HFFc6 (cell line): ENCODE results near the gene STRBP. TPM values are rescaled to one million over a fixed set of nuclear protein-coding genes. Genes with fewer than 3 reads are reported as not detected.

Source experiments
- DNase-seq: peaks from one replicate; pipeline ENCODE4 v3.0.0-alpha.2; 2018
- H3K27ac Mint-ChIP-seq: 2 replicates; pipeline ENCODE4 v1.8.0; 2020; ENCODE audit warnings: mild to moderate bottlenecking, mixed read lengths
- H3K27me3 Mint-ChIP-seq: 2 replicates; pipeline ENCODE4 v1.8.0; 2021; ENCODE audit warnings: mild to moderate bottlenecking, moderate library complexity, mixed read lengths; ENCODE audit not compliant: insufficient read depth
- H3K36me3 Mint-ChIP-seq: 2 replicates; pipeline ENCODE4 v1.8.0; 2021; ENCODE audit warnings: low read depth, mixed read lengths
- H3K4me1 Mint-ChIP-seq: 2 replicates; pipeline ENCODE4 v1.8.0; 2020; ENCODE audit warnings: low read depth, mixed read lengths
- H3K4me3 Mint-ChIP-seq: 2 replicates; pipeline ENCODE4 v1.8.0; 2020; ENCODE audit warnings: mild to moderate bottlenecking, moderate library complexity, mixed read lengths
- H3K9me3 Mint-ChIP-seq: 2 replicates; pipeline ENCODE4 v1.8.0; 2020; ENCODE audit warnings: mild to moderate bottlenecking, mixed read lengths
- total RNA-seq, 6 experiments: library from RNA; stranded (reverse); fragmentation: NEBNext Ultra II Directional; extraction: Animal tissue kit (Norgen Biotek cat#: 25700); gene quantifications; 2 replicates in 1 of 6; 3 replicates in 5 of 6; pipeline ENCODE4 v1.2.3, GENCODE V29; 2021
- TF ChIP-seq, protein P1 (sequence below): fragments of 200-600 bp; sonication (generic); IDR thresholded peaks from 2 replicates; pipeline ENCODE4 v1.5.0; 2021; ENCODE audit warnings: antibody characterized with exemption, mild to moderate bottlenecking

The STRBP gene
- total RNA-seq, 6 experiments from 2014 or later = 1.4 to 2.5 (median 1.9) TPM

DNA sequence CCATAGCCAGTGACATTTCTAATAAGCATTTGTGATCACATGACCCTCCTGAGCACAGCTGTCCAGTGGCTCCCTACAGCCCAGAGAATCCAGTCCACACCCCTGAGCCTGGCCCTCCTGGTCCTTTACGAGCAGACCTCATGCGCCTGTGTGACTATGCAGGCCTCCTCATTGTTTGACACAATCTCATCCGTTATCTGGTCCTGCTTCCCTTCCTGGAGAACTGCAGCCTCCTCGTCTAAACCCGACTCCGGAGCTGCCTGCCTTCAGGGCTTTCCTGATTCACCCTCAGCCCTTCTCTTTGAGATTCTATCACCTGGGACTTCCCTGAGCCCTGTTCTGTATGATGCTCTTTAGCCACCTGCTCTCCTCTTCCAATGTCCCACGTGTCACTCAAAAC, 155.2 kb downstream of the STRBP start:
- Mint-ChIP-seq H3K4me3 (no peak overlapping the region), H3K27ac (no peak overlapping the region), H3K4me1 (no peaks in the 10 kb centered on the region; the same call in 1 of the 2 replicates), H3K9me3 (no peaks in the 10 kb centered on the region), H3K36me3 (no peaks in the 10 kb centered on the region), H3K27me3 (peaks cover 17% of the 10 kb centered on the region)
- TF ChIP-seq, protein P1, sequence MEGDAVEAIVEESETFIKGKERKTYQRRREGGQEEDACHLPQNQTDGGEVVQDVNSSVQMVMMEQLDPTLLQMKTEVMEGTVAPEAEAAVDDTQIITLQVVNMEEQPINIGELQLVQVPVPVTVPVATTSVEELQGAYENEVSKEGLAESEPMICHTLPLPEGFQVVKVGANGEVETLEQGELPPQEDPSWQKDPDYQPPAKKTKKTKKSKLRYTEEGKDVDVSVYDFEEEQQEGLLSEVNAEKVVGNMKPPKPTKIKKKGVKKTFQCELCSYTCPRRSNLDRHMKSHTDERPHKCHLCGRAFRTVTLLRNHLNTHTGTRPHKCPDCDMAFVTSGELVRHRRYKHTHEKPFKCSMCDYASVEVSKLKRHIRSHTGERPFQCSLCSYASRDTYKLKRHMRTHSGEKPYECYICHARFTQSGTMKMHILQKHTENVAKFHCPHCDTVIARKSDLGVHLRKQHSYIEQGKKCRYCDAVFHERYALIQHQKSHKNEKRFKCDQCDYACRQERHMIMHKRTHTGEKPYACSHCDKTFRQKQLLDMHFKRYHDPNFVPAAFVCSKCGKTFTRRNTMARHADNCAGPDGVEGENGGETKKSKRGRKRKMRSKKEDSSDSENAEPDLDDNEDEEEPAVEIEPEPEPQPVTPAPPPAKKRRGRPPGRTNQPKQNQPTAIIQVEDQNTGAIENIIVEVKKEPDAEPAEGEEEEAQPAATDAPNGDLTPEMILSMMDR = no peak
- no peak for DNase-seq

DNA sequence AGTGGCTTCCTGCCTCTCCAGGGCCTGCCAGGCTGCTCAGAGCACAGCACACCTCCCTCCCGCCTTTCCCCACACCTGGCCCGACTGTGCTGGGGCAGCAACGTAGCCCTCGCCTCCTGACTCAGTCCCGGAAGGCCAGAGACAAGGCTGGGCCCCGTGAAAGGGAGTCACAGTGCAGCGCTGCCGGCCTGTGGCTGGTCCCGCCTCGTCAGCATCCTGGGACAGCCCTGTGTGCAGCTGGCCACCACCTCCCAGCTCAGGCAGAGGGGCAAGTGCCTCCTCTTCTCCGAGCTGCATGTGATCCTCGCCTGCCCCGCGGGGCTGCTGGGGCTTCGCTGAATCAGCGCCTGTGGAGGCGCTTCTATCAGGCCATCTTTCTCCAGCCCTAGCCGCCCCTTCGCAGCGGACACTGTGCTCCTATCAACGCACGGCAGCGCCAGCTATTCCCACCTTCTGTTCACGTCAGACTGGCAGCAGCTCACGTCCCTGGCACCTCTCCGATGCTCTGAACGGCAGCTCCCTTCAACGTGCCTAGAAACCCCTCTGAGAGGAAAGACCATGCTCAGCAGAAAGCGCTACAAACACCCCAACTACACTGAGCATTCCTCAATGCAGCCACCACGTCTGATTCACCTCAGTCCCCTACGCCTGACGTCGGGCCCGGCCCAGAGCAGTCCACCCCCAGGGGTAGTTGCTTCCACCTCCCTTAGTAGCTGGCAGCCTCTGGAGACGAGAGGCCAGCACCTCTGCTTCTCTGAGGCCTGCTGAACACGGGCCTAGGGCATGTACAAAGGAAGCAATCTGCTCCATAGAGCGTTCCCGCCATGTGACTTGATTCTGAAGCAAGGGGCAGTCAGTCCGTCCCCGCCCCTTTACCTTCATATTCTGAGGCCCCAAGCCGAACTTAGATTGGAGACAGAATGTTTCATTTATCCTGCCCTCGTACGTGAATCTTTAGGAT, 156.1 kb downstream of the STRBP start:
- DNase-seq = peak; percentile 23
- Mint-ChIP-seq H3K36me3 (no peaks in the 10 kb centered on the region), H3K9me3 (no peaks in the 10 kb centered on the region), H3K27me3 (peaks cover 12% of the 10 kb centered on the region), H3K4me1 (no peaks in the 10 kb centered on the region; the same call in 1 of the 2 replicates), H3K27ac (no peak overlapping the region), H3K4me3 (no peak overlapping the region; the same call in 1 of the 2 replicates)
- TF ChIP-seq, protein P1 = no peak

DNA sequence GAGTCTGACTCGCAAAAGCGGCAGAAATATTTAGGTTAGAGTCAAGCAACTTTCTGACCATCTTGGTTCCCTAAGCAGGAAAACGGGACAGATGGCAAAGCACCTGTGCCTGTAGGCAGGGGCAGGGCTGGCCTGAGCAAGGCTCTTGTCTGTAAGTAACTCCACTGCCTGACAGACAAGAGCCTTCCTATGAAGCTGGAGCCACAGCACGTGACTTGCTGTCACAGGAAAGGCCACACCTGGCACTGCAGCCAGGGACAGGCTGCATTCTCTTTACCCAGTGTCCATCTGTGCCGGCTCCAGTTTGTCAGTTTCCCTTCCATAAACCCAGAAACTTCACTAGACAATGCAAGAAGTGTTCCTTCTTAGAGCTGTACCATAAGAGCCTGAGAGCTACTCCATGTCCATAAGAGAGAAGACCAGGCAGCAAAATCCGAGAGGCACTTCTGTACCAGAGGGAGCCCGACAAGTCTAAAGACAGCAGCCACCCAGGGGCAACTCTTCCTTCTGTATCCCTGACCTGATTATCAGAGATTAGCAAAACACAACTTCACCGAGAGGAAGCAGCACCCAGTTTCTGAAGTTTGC, 156.9 kb downstream of the STRBP start:
- TF ChIP-seq, protein P1 = no peak
- peaks cover 11% of the 10 kb centered on the region for H3K27me3 Mint-ChIP-seq
- no peaks in the 10 kb centered on the region; the same call in 1 of the 2 replicates for H3K4me1 Mint-ChIP-seq
- DNase-seq = no peak
- no peak overlapping the region for H3K27ac Mint-ChIP-seq
- H3K9me3 Mint-ChIP-seq = no peaks in the 10 kb centered on the region
- no peak overlapping the region; the same call in 1 of the 2 replicates for H3K4me3 Mint-ChIP-seq
- H3K36me3 Mint-ChIP-seq = peaks cover 2% of the 10 kb centered on the region; the same call in 1 of the 2 replicates

DNA sequence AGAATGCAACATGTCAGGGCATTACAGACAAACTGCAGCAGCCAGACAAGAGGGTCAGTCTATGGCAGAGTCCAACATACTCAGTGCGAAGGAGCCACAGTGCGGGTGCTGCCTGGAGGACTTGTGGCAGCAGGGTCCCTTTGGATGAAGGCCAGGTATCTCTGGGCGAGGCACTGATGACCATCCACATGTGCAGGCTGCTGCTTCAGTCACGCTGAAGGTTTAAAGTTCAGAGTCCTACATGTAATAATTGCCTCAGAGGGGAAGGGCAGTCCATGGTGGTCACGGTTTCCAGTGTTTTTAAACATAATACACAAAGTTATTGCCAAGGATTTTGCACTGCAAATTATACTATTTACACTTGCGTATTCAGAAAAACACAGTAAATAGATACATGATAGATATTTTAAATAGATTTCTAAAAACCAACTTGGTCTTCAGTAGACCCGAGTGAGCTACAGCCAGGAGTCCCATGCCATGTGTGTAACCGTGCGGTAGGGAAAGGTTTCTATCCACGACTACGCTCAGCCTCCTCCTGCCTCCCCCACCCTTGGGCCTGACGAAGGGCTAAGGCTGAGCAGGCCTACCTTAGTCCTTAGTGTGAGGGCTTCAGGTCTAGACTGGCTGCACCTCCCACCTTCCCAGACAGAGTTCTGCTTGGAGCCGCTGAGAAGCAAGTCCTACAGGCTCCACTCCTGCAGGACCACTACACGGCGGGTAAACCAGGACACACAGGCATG, 158.7 kb downstream of the STRBP start:
- Mint-ChIP-seq H3K4me3 (no peak overlapping the region), H3K27ac (no peak overlapping the region), H3K36me3 (peaks cover 8% of the 10 kb centered on the region), H3K4me1 (no peaks in the 10 kb centered on the region; the same call in 1 of the 2 replicates), H3K9me3 (no peaks in the 10 kb centered on the region), H3K27me3 (peaks cover 9% of the 10 kb centered on the region)
- TF ChIP-seq, protein P1 = no peak
- DNase-seq = no peak

DNA sequence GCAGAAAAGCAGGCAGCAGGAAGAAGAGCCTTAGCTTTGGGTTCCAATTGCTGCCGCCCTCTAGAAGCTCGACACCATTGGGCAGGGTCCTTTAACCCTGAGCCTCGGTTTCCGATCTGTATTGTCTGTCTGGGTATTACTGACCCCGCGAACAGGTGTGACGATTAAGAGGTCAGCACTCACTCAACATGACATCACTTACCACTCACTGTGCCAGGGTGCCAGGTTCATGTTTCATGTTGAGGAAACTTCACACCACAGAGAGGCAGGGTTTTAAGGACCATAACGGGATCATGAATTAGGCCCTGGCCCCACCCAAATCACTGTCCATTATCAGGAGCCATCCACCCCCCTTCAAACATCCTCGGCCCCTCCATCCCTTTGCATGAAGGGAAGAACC, 159.4 kb downstream of the STRBP start:
- no peaks in the 10 kb centered on the region for H3K9me3 Mint-ChIP-seq
- TF ChIP-seq, protein P1 = no peak
- peaks cover 8% of the 10 kb centered on the region for H3K36me3 Mint-ChIP-seq
- H3K4me3 Mint-ChIP-seq = no peak overlapping the region
- peaks cover 9% of the 10 kb centered on the region for H3K27me3 Mint-ChIP-seq
- no peak overlapping the region for H3K27ac Mint-ChIP-seq
- no peak for DNase-seq
- no peaks in the 10 kb centered on the region; the same call in 1 of the 2 replicates for H3K4me1 Mint-ChIP-seq
